HepG2 (cell line): ENCODE measurements around the gene LSM10. TPM values are rescaled to one million over a fixed set of nuclear protein-coding genes. Genes with fewer than 3 reads are reported as not detected.

Source experiments
- ATAC-seq: fragments of 200-7000 bp; cut with Tn5 transposase; 3 replicates; pipeline ENCODE4 v1.9.1; 2020; ENCODE audit warnings: mild to moderate bottlenecking, moderate library complexity
- BruUV-seq: library from RNA; stranded (reverse); fragments of 400-500 nt; replicated peaks from 2 replicates; lab custom pipeline; 2021; lab: Mats Ljungman, UMichigan
- CTCF ChIA-PET: fragments of 300-600 bp; formaldehyde crosslinking; extraction: SDS; loops from one replicate; lab custom pipeline; 2021; ENCODE audit warnings: low total read pairs, inconsistent platforms, low intra/inter-chr PET ratio; lab: Yijun Ruan, JAX
- POLR2A ChIA-PET: fragments of 350-600 bp; sonication (Branson Sonifier 250); formaldehyde crosslinking; loops from one replicate; lab custom pipeline; 2020; ENCODE audit warnings: antibody characterized with exemption, inconsistent platforms; lab: Yijun Ruan, JAX
- DNase-seq: peaks from one replicate; pipeline ENCODE4 v3.0.0-alpha.2; 2015; ENCODE audit warnings: low spot score
- FAIRE-seq: peaks from 3 replicates; lab custom pipeline; 2011; peaks lifted over from hg19 to GRCh38; lab: Jason Lieb, UNC
- H2AFZ ChIP-seq: one replicate; pipeline ENCODE4 v1.6.1; 2011; ENCODE audit warnings: low read length, inconsistent platforms
- H3K27ac ChIP-seq: fragments of 300-600 bp; 3 replicates; pipeline ENCODE4 v1.8.0; 2011; ENCODE audit warnings: mixed run types, mild to moderate bottlenecking, mixed read lengths, low read length, inconsistent platforms; ENCODE audit not compliant: insufficient read depth; ENCODE audit errors: extremely low read length
- H3K27me3 ChIP-seq, 2 experiments: fragments of 200-600 bp in 1 of 2; 2 replicates in 1 of 2; 3 replicates in 1 of 2; pipeline versions ENCODE4 v1.6.0 to v1.8.0; 2011; ENCODE audit warnings: low read length in 2 of 2, mild to moderate bottlenecking in 2 of 2, moderate library complexity in 2 of 2, inconsistent platforms in 1 of 2; ENCODE audit not compliant: insufficient read depth in 2 of 2, control insufficient read depth in 1 of 2
- H3K36me3 ChIP-seq, 2 experiments: fragments of 200-600 bp in 1 of 2; replicated peaks in 1 of 2; 2 replicates in 1 of 2; 3 replicates in 1 of 2; pipeline versions ENCODE4 v1.5.1 to v1.8.0; 2011; ENCODE audit warnings: low read length in 2 of 2, inconsistent platforms in 1 of 2; ENCODE audit not compliant: insufficient read depth in 2 of 2, control insufficient read depth in 1 of 2
- H3K4me1 ChIP-seq: 2 replicates; pipeline ENCODE4 v1.5.1; 2012; ENCODE audit warnings: low read length, inconsistent platforms; ENCODE audit not compliant: insufficient read depth
- H3K4me2 ChIP-seq: 2 replicates; pipeline ENCODE4 v1.6.0; 2011; ENCODE audit warnings: low read depth, low read length, inconsistent platforms
- H3K4me3 ChIP-seq, 3 experiments: fragments of 200-600 bp in 1 of 3; sonication (generic), shearing (Covaris generic) in 1 of 3; replicated peaks in 1 of 3; 2 replicates each; pipeline ENCODE4 v1.5.1; 2011 to 2016; ENCODE audit warnings: low read length in 3 of 3, inconsistent platforms in 2 of 3, low read depth in 2 of 3, mild to moderate bottlenecking in 2 of 3, control low read depth in 1 of 3, mixed read lengths in 1 of 3; ENCODE audit not compliant: insufficient read depth in 1 of 3
- H3K79me2 ChIP-seq: one replicate; pipeline ENCODE4 v1.6.1; 2011; ENCODE audit warnings: low read length, inconsistent platforms; ENCODE audit not compliant: insufficient read depth
- H3K9ac ChIP-seq: 2 replicates; pipeline ENCODE4 v1.6.0; 2011; ENCODE audit warnings: mild to moderate bottlenecking, low read depth, low read length, inconsistent platforms; ENCODE audit not compliant: insufficient read depth
- H3K9me3 ChIP-seq: 2 replicates; pipeline ENCODE4 v1.5.1; 2012; ENCODE audit warnings: mild to moderate bottlenecking, low read length
- H4K20me1 ChIP-seq: 2 replicates; pipeline ENCODE4 v1.6.0; 2011; ENCODE audit warnings: inconsistent platforms, mild to moderate bottlenecking, low read length, moderate library complexity; ENCODE audit not compliant: insufficient read depth
- E2F2 ChIP-seq: sonication (generic); formaldehyde crosslinking; IDR thresholded peaks from 2 replicates; pipeline ENCODE4 v1.4.0; 2020; ENCODE audit warnings: missing genetic modification reagents, borderline replicate concordance
- GTF3A ChIP-seq: sonication (generic); formaldehyde crosslinking; conservative IDR thresholded peaks from 2 replicates; pipeline ENCODE4 v1.4.0; 2020; ENCODE audit warnings: mild to moderate bottlenecking, missing genetic modification reagents
- ZZZ3 ChIP-seq: sonication (generic); formaldehyde crosslinking; IDR thresholded peaks from 2 replicates; pipeline ENCODE4 v1.4.0; 2020; ENCODE audit warnings: missing genetic modification reagents, mild to moderate bottlenecking, borderline replicate concordance
- WGBS: methylation state at CpG from one replicate; pipeline ENCODE4 v1.1.6; 2017; ENCODE audit warnings: low lambda C conversion rate; 5-methylcytosine and 5-hydroxymethylcytosine counted together
- in situ Hi-C: cut with HindIII; loops from 2 replicates; pipeline ENCODE4 v1.10.0; 2017; ENCODE audit warnings: low pct_unique_long_range_greater_than_20kb; ENCODE audit not compliant: extremely low pct_ligation_motif_present
- intact Hi-C: fragments of 100-400 bp; cut with micrococcal nuclease; formaldehyde crosslinking; loops from one replicate; pipeline ENCODE4 v1.10.0; 2022; ENCODE audit not compliant: unreplicated experiment
- polyA plus RNA-seq, 8 experiments: library from polyadenylated mRNA; depleted of rRNA in 3 of 8; stranded (reverse) in 7 of 8; unstranded in 1 of 8; fragments of >200 nt; fragmentation: Illumina TruSeq in 4 of 8; extraction: Trizol in 4 of 8; gene quantifications; 2 replicates each; pipeline versions ENCODE4 v1.2.1 to v1.2.3, GENCODE V29; 2011 to 2016; ENCODE audit warnings: low read depth in 4 of 8, missing spikeins in 1 of 8, mixed read lengths in 1 of 8; ENCODE audit not compliant: insufficient read depth in 1 of 8
- total RNA-seq, 5 experiments: library from RNA; depleted of rRNA; stranded (reverse); fragments of >200 nt; fragmentation: Illumina TruSeq; extraction: Trizol; gene quantifications; 2 replicates each; pipeline ENCODE4 v1.2.3, GENCODE V29; 2016; ENCODE audit warnings: low read depth in 1 of 5

LSM10 gene
- total and polyA plus RNA-seq, 2 of the 13 experiments (the other 11 are each of a cell fraction or from before 2014, with no cell fraction given): 14.0 to 52.0 TPM

- Histone ChIP-seq H3K9me3 (no peaks in the 10 kb centered on the region), H4K20me1 (no peaks in the 10 kb centered on the region), H3K36me3 (peaks cover 5 to 29% of the 10 kb centered on the region in 2 experiments; a peak in 4 of 5 replicates), H3K4me2 (no peak overlapping the region), H3K27me3 (no peaks in the 10 kb centered on the region; a peak in 1 of 5 replicates), H3K27ac (no peak overlapping the region), H3K4me1 (peaks cover 12% of the 10 kb centered on the region), H3K9ac (no peak overlapping the region), H2AFZ (no peak overlapping the region), H3K79me2 (peaks cover 15% of the 10 kb centered on the region), H3K4me3 (no peak overlapping the region)
- intact Hi-C loops: no loop called here
- CTCF ChIA-PET: no interaction called here
- BruUV-seq: no TSS peak
- in situ Hi-C loops: no loop called here
- 100% methylated on average over 3 of the region's 4 CpGs for WGBS
- ATAC-seq (no peak), DNase-seq (no peak), FAIRE-seq (no peak)
- POLR2A ChIA-PET: interaction anchor here (9.5 kb wide), 1 partner anchor 6 kb away, joined by 391 read pairs; the partner anchor contains the start of gene LSM10
- TF ChIP-seq E2F2 (CRISPR knock-in tag): no peak
Measured at GRCh38 chr1:36392836-36393235, 4.9 kb downstream of the LSM10 start.

GRCh38 chr1:36391271-36391670 is 6.4 kb downstream of the LSM10 start:
- intact Hi-C loops (no loop called here), in situ Hi-C loops (no loop called here)
- Histone ChIP-seq H3K79me2 (peaks cover 2% of the 10 kb centered on the region), H3K27ac (no peak overlapping the region), H3K9ac (no peak overlapping the region), H3K36me3 (peaks cover 6 to 29% of the 10 kb centered on the region in 2 experiments; a peak in 4 of 5 replicates), H3K9me3 (no peaks in the 10 kb centered on the region), H3K4me1 (peaks cover 21% of the 10 kb centered on the region), H3K27me3 (no peaks in the 10 kb centered on the region; a peak in 1 of 5 replicates), H3K4me2 (no peak overlapping the region), H4K20me1 (no peaks in the 10 kb centered on the region), H2AFZ (no peak overlapping the region)
- POLR2A ChIA-PET: interaction anchor here (9.5 kb wide), 1 partner anchor 8 kb away, joined by 391 read pairs; the partner anchor contains the start of gene LSM10
- BruUV-seq: no TSS peak
- WGBS: 90% methylated on average over 5 of the region's 8 CpGs
- CTCF ChIA-PET: no interaction called here
- ATAC-seq: no peak
- TF ChIP-seq ZZZ3 (CRISPR knock-in tag): no peak
- TF ChIP-seq GTF3A (CRISPR knock-in tag): no peak
- TF ChIP-seq, all 625 proteins: peak for 0
- H3K4me3 ChIP-seq: no peak overlapping the region
- no peak for FAIRE-seq
- DNase-seq: no peak
